Measurements from ENCODE around the gene USP46.

USP46 gene

GRCh38 chr4:52638717-52639116 lies 20.4 kb downstream of the USP46 start:
- H3K27ac ChIP-seq (ENCODE audit: poor library complexity, severe bottlenecking): no peak overlapping the region
- no peak overlapping the region for H3K4me3 ChIP-seq (ENCODE audit: severe bottlenecking)
- no peak for TF ChIP-seq CTCF (IDR thresholded peaks at IDR 0.05; ENCODE audit: poor library complexity, severe bottlenecking)
- peaks cover 18% of the 10 kb centered on the region for H3K4me1 ChIP-seq (ENCODE audit: insufficient read depth, poor library complexity, severe bottlenecking)
- DNase-seq (ENCODE audit: low spot score) (no peak), ATAC-seq (ENCODE audit: low read depth) (no peak)
- H3K36me3 ChIP-seq (ENCODE audit: low read depth): no peaks in the 10 kb centered on the region
- no peaks in the 10 kb centered on the region for H3K9me3 ChIP-seq (ENCODE audit: severe bottlenecking)
- H3K27me3 ChIP-seq (ENCODE audit: insufficient read depth, poor library complexity, severe bottlenecking): no peaks in the 10 kb centered on the region

- H3K27ac ChIP-seq (ENCODE audit: poor library complexity, severe bottlenecking): no peak overlapping the region
- peaks cover 15% of the 10 kb centered on the region for H3K4me1 ChIP-seq (ENCODE audit: insufficient read depth, poor library complexity, severe bottlenecking)
- no peaks in the 10 kb centered on the region for H3K36me3 ChIP-seq (ENCODE audit: low read depth)
- no peaks in the 10 kb centered on the region for H3K9me3 ChIP-seq (ENCODE audit: severe bottlenecking)
- DNase-seq (ENCODE audit: low spot score): no peak
- ATAC-seq (ENCODE audit: low read depth): no peak
- no peaks in the 10 kb centered on the region for H3K27me3 ChIP-seq (ENCODE audit: insufficient read depth, poor library complexity, severe bottlenecking)
- TF ChIP-seq CTCF (IDR thresholded peaks at IDR 0.05; ENCODE audit: poor library complexity, severe bottlenecking): no peak
- H3K4me3 ChIP-seq (ENCODE audit: severe bottlenecking): no peak overlapping the region
Observed at GRCh38 chr4:52637116-52637515, 22.0 kb downstream of the USP46 start.

DNA sequence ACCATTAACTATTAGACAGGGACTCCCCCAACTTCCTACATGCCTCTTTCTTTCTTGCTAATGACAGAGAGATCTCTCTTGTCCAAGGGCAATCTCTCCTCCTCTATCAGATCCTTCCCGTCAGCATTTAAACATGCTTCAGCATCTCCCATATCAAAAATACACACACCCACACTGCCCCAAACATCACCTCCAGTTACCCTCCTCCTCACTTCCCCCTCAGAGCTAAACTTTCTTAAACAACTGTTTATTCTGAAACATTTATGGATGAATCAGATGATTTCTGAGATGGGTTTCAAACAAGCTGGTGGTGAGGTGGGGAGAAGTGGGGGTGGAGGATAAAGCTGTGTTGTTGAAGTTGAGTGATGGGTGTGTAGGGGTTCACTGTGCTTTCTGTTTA lies 23.5 kb downstream of the USP46 start:
- Histone ChIP-seq H3K4me3 (ENCODE audit: severe bottlenecking) (no peak overlapping the region), H3K4me1 (ENCODE audit: insufficient read depth, poor library complexity, severe bottlenecking) (no peaks in the 10 kb centered on the region), H3K36me3 (ENCODE audit: low read depth) (no peaks in the 10 kb centered on the region), H3K27ac (ENCODE audit: poor library complexity, severe bottlenecking) (no peak overlapping the region), H3K27me3 (ENCODE audit: insufficient read depth, poor library complexity, severe bottlenecking) (no peaks in the 10 kb centered on the region), H3K9me3 (ENCODE audit: severe bottlenecking) (no peaks in the 10 kb centered on the region)
- no peak for TF ChIP-seq CTCF (IDR thresholded peaks at IDR 0.05; ENCODE audit: poor library complexity, severe bottlenecking)
- DNase-seq (ENCODE audit: low spot score) (no peak), ATAC-seq (ENCODE audit: low read depth) (no peak)

DNA sequence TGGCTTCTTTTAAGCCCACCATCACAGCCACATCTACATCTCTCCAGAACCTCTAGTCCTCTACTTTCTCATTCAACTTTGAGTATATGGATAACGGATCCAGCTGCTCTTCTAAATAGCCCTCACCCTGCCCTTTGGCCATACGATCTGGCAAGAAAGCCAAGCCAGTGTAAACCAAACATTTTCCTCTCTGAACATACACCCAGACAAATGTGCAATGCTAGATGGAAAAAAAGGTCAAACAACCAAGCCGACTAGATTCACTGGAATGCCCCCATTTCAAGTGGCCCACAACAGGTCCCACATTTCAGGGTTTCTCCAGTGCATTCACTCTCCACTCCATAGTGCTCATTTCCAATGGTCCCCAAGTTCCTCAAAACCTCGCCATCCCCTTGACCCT lies 24.0 kb downstream of the USP46 start:
- TF ChIP-seq CTCF (IDR thresholded peaks at IDR 0.05; ENCODE audit: poor library complexity, severe bottlenecking): no peak
- DNase-seq (ENCODE audit: low spot score): no peak
- H3K27me3 ChIP-seq (ENCODE audit: insufficient read depth, poor library complexity, severe bottlenecking): no peaks in the 10 kb centered on the region
- ATAC-seq (ENCODE audit: low read depth): no peak
- no peak overlapping the region for H3K4me3 ChIP-seq (ENCODE audit: severe bottlenecking)
- H3K4me1 ChIP-seq (ENCODE audit: insufficient read depth, poor library complexity, severe bottlenecking): no peaks in the 10 kb centered on the region
- H3K9me3 ChIP-seq (ENCODE audit: severe bottlenecking): no peaks in the 10 kb centered on the region
- no peaks in the 10 kb centered on the region for H3K36me3 ChIP-seq (ENCODE audit: low read depth)
- no peak overlapping the region for H3K27ac ChIP-seq (ENCODE audit: poor library complexity, severe bottlenecking)

- no peaks in the 10 kb centered on the region for H3K9me3 ChIP-seq (ENCODE audit: severe bottlenecking)
- H3K4me3 ChIP-seq (ENCODE audit: severe bottlenecking): no peak overlapping the region
- H3K27me3 ChIP-seq (ENCODE audit: insufficient read depth, poor library complexity, severe bottlenecking): no peaks in the 10 kb centered on the region
- no peak overlapping the region for H3K27ac ChIP-seq (ENCODE audit: poor library complexity, severe bottlenecking)
- H3K36me3 ChIP-seq (ENCODE audit: low read depth): no peaks in the 10 kb centered on the region
- ATAC-seq (ENCODE audit: low read depth) (no peak), DNase-seq (ENCODE audit: low spot score) (no peak)
- H3K4me1 ChIP-seq (ENCODE audit: insufficient read depth, poor library complexity, severe bottlenecking): no peaks in the 10 kb centered on the region
- TF ChIP-seq CTCF (IDR thresholded peaks at IDR 0.05; ENCODE audit: poor library complexity, severe bottlenecking): no peak
Observed at GRCh38 chr4:52633846-52634245, 25.3 kb downstream of the USP46 start.

All from RWPE2 (cell line).